Activated naive CD4-positive, alpha-beta T cell treated with anti-CD3 and anti-CD28 coated beads, Interleukin-2, amount 50 U/mL, for 24 hours (primary cell): ENCODE data around the gene RAB40A.
A peak's percentile ranks its signal among the peaks of the same experiment; 100 is the strongest.

ENCODE experiments used
- H3K27ac Mint-ChIP-seq: one replicate; pipeline ENCODE4 v1.8.0; 2021; ENCODE audit warnings: mild to moderate bottlenecking, mixed read lengths
- H3K27me3 Mint-ChIP-seq: one replicate; pipeline ENCODE4 v1.8.0; 2021; ENCODE audit warnings: mixed read lengths
- H3K36me3 Mint-ChIP-seq: one replicate; pipeline ENCODE4 v1.8.0; 2021; ENCODE audit warnings: mixed read lengths
- H3K4me1 Mint-ChIP-seq: one replicate; pipeline ENCODE4 v1.8.0; 2021; ENCODE audit warnings: mixed read lengths
- H3K4me3 Mint-ChIP-seq: one replicate; pipeline ENCODE4 v1.8.0; 2021; ENCODE audit warnings: mild to moderate bottlenecking, mixed read lengths
- H3K9me3 Mint-ChIP-seq: one replicate; pipeline ENCODE4 v1.8.0; 2021; ENCODE audit warnings: mixed read lengths

Gene RAB40A, protein sequence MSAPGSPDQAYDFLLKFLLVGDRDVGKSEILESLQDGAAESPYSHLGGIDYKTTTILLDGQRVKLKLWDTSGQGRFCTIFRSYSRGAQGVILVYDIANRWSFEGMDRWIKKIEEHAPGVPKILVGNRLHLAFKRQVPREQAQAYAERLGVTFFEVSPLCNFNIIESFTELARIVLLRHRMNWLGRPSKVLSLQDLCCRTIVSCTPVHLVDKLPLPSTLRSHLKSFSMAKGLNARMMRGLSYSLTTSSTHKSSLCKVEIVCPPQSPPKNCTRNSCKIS

DNA sequence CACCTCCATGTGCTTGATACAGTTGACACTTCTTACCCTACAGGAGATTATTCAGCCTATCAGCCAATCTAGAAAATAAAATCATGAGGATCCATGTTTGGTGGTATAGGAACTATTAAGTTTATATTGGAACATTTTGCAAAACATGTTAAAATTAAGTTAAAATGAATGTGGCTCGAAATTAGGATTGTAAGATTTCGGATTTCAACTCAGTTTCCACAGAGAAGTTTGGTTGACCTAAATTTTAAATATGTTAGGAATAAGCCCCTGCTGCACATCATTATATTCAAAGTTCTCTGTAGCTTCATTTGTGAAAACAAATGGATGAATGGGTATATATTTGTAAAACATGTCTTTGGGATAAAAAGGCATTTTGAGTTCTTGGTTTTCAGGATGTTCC, at the start of gene RAB40A:
TSS of gene RAB40A (minus strand) at position 101 of the 400 bp plus-strand sequence. CDS start 18,733 bp downstream, outside the sequence.
- H3K4me1 Mint-ChIP-seq, result no peaks in the 10 kb centered on the region
- no peaks in the 10 kb centered on the region for H3K9me3 Mint-ChIP-seq
- peaks cover 1% of the 10 kb centered on the region for H3K27me3 Mint-ChIP-seq
- H3K4me3 Mint-ChIP-seq, result no peak within 1 kb of the TSS
- H3K27ac Mint-ChIP-seq, result no peak within 1 kb of the TSS
- no peaks in the 10 kb centered on the region for H3K36me3 Mint-ChIP-seq

DNA sequence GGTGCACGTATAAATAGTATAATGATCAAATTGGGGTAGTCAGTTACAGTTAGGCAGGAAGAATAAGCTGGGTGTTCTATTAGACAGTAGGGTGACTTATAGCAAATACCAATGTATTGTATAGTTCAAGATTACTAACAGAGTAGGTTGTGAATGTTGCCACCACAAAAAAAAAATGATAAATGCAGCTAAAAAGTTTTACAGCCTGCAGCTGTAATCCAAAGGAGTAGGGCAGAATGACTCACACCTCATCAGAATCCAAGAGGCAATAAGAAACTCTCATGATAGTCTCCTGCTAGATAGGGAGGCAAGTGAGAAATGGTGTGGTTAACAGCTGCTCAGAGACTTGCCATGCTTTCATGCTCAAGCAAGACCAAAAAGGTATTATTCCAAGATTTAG, 46.5 kb upstream of the RAB40A start:
- H3K27ac Mint-ChIP-seq, result no peak overlapping the region
- no peak overlapping the region for H3K4me3 Mint-ChIP-seq
- no peaks in the 10 kb centered on the region for H3K4me1 Mint-ChIP-seq
- H3K27me3 Mint-ChIP-seq, result peaks cover 2% of the 10 kb centered on the region
- no peaks in the 10 kb centered on the region for H3K36me3 Mint-ChIP-seq
- H3K9me3 Mint-ChIP-seq, result no peaks in the 10 kb centered on the region

DNA sequence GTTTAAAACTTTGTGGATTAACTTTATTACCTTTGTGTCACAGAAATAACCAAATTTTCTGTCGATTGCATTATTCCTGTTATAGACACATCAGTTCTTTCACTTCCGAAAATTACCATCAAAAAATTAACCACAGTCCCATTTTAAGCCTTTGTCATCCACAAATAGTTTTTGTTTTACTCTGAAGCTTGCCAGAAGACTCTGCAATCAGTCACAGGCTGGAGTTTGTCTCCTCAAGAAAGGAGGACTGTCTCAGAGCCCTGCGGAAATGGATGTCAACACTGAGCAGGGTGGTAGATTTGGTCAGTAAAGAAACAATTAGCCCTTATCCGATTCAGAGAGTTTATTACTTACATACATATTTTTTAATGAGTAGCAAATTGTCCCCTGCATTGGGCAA, 45.9 kb upstream of the RAB40A start:
- H3K4me1 Mint-ChIP-seq, result no peaks in the 10 kb centered on the region
- no peak overlapping the region for H3K27ac Mint-ChIP-seq
- H3K9me3 Mint-ChIP-seq, result no peaks in the 10 kb centered on the region
- peaks cover 2% of the 10 kb centered on the region for H3K27me3 Mint-ChIP-seq
- no peak overlapping the region for H3K4me3 Mint-ChIP-seq
- no peaks in the 10 kb centered on the region for H3K36me3 Mint-ChIP-seq

DNA sequence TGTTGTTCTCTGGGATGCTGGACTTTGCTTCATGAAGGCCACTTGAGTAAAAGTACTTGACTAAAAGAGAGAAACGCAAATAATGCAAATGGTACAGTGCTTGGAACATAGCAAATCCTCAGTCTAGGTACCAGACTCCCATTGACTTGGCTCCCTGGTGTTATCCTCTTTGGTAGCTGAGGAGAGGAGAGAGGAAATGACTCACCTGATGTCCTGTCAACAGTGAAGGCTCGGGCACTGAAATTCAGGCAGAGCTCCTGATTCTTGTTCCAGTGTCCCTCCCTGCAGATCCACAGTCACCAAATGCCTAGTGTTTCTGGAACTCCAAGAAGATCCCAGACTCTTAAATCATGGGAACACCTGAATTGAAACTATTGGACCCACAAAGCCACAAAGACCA, 43.5 kb upstream of the RAB40A start:
- Mint-ChIP-seq H3K27me3 (peaks cover 2% of the 10 kb centered on the region), H3K9me3 (no peaks in the 10 kb centered on the region), H3K4me3 (no peak overlapping the region), H3K36me3 (no peaks in the 10 kb centered on the region), H3K27ac (no peak overlapping the region), H3K4me1 (no peaks in the 10 kb centered on the region)

DNA sequence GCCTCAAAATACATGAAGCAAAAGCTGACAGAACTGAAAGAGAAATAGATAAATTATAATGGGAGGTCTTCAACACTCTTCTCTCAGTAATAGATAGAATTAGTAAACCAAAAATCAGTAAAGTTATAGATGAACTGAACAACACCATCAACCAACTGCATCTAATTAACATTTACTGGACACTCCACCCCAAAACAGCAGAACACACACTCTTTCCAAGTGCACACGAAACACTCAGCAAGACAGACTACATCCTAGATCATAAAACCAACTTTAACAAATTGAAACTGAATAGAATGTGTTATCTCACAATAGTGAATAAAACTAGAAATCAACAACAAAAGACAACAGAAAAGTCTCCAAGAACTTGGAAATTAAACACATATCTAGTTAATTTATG, 41.0 kb upstream of the RAB40A start:
- Mint-ChIP-seq H3K27me3 (peaks cover 2% of the 10 kb centered on the region), H3K27ac (no peak overlapping the region), H3K4me3 (no peak overlapping the region), H3K4me1 (no peaks in the 10 kb centered on the region), H3K36me3 (no peaks in the 10 kb centered on the region), H3K9me3 (no peaks in the 10 kb centered on the region)

DNA sequence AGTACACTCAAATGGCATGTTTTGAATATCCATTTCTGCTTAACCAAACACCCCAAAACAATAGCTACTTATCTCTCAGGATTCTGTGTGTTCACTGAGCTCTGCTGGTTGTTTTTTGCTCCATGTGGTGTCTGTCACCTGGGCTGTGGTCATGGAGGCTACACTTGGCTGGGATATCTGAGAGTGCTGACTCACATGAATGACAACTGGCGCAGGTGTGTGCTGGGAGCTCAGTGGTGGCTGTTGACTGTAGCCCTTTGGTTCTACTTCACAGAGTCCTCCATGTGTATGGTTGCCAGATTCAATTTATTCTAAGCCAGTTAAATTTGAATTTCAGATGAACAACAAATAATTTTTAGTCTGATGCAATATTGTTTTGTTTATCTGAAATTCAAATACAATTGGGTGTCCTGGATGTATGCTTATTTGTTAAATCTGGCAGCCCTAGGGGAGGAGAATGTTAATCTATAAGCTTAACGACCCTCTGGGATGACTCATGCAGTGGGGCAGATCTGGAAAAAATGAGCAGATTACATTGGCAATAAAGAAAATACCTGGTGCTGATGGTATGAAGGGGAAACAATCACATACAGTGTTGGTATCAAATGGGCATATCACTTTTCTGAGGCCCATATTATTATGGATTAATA, 37.8 kb upstream of the RAB40A start:
- H3K27me3 Mint-ChIP-seq, result no peaks in the 10 kb centered on the region
- no peaks in the 10 kb centered on the region for H3K36me3 Mint-ChIP-seq
- H3K4me3 Mint-ChIP-seq, result no peak overlapping the region
- no peak overlapping the region for H3K27ac Mint-ChIP-seq
- H3K4me1 Mint-ChIP-seq, result peaks cover 5% of the 10 kb centered on the region
- H3K9me3 Mint-ChIP-seq, result no peaks in the 10 kb centered on the region

DNA sequence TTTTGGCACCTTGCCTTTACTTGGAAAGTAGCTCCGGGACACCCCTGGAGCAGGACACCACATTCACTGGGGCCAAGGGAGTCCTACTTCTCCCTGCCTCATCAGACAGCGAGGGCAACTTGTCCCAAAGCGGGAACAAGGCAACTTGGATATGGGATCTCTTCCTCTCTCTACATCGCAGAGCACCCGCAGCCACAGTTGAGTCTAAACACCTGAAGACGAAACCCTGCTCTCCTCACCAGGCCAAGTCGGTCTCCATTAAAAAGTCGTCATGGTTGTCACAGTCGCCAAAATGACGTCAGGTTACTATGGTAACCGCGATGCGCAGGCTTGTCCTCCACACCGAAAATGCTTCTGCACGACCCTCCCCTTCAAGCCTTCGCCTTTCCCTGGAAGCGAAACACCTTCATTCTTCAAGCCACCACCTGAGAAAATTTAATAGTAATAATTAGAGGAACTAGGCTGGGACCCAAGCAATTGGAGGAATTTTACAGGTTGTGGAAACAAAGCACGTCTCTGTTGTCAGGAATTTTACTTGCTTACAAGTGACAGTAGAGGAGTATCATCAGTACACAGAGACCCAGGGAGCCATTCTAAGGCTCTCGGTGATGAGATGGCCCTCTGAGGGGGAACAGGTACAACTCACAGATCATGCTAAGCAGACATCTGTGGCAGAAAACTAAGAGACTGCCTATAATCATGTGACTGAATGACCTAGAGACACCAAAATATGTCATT, 35.6 kb upstream of the RAB40A start:
- H3K4me3 Mint-ChIP-seq, result peak overlapping the region; percentile 92
- H3K27me3 Mint-ChIP-seq, result no peaks in the 10 kb centered on the region
- H3K9me3 Mint-ChIP-seq, result no peaks in the 10 kb centered on the region
- peak overlapping the region; percentile 92 for H3K27ac Mint-ChIP-seq
- no peaks in the 10 kb centered on the region for H3K36me3 Mint-ChIP-seq
- peaks cover 5% of the 10 kb centered on the region for H3K4me1 Mint-ChIP-seq

DNA sequence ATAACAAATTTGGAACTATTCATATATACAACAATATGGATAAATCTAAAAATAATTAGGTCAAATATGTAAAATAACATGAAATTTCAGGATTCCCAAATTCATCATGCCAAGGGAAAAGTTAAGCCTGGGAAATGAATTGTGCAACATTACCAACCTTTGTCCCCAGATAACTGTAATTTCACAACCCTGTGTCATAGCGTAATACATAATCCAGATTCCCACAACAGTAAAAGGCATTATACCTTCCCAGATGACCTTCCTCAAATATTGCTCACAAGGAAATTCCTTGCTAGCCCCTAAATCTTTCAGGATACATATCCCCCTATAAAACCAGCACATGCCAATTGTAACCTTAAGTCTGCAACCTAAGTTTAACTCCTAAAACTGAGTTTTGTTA, 32.9 kb upstream of the RAB40A start:
- H3K27ac Mint-ChIP-seq, result no peak overlapping the region
- no peak overlapping the region for H3K4me3 Mint-ChIP-seq
- no peaks in the 10 kb centered on the region for H3K36me3 Mint-ChIP-seq
- peaks cover 5% of the 10 kb centered on the region for H3K4me1 Mint-ChIP-seq
- H3K9me3 Mint-ChIP-seq, result no peaks in the 10 kb centered on the region
- H3K27me3 Mint-ChIP-seq, result no peaks in the 10 kb centered on the region

DNA sequence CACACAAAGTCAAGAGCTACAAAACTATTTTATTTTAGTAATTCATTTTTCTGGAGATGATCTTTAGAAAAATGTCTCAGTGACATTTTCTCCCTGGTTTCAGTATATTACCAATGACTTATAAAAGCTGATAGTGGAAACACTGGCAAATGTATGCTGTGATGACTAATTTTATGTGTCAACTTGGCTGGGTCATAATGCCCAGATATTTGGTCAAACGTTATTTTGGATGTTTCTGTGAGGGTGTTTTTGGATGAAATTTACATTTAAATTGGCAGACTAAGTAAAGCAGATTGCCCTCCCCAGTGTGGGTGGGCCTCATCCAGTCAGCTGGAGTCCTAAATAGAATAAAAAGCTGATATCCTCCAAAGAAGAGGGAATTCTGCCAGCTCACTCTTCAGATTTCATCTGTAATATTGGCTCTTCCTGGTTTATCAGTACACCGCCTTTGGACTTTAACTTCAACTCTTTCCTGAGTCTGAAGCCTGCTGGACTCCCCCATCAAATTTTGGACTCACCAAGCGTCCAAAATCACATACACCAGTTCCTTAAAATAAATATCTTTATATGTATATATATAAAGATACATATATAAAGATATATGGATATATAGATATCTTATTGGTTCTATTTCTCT, 31.2 kb upstream of the RAB40A start:
- H3K27ac Mint-ChIP-seq, result peak overlapping the region; percentile 5
- H3K4me3 Mint-ChIP-seq, result no peak overlapping the region
- H3K4me1 Mint-ChIP-seq, result peaks cover 5% of the 10 kb centered on the region
- H3K36me3 Mint-ChIP-seq, result no peaks in the 10 kb centered on the region
- H3K27me3 Mint-ChIP-seq, result no peaks in the 10 kb centered on the region
- no peaks in the 10 kb centered on the region for H3K9me3 Mint-ChIP-seq

DNA sequence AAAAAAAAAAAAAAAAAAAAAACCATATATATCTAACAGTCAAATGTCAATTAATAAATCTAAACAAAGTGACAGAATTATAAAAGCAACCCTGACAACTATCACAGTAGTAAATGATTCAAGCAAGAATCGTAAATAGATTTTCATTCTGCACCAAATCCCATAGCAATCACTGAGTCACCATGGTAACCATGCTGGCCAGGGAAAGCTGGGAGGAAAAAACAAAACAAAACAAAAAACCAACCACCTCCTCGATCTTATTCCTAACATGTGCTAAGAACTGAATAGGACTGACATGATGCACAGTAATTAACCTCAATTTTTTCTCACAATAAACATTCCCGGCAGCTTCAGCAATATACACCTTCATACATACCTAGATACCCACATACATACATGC, 30.6 kb upstream of the RAB40A start:
- no peaks in the 10 kb centered on the region for H3K36me3 Mint-ChIP-seq
- no peaks in the 10 kb centered on the region for H3K27me3 Mint-ChIP-seq
- H3K27ac Mint-ChIP-seq, result peak overlapping the region; percentile 5
- peaks cover 4% of the 10 kb centered on the region for H3K4me1 Mint-ChIP-seq
- H3K4me3 Mint-ChIP-seq, result no peak overlapping the region
- no peaks in the 10 kb centered on the region for H3K9me3 Mint-ChIP-seq

DNA sequence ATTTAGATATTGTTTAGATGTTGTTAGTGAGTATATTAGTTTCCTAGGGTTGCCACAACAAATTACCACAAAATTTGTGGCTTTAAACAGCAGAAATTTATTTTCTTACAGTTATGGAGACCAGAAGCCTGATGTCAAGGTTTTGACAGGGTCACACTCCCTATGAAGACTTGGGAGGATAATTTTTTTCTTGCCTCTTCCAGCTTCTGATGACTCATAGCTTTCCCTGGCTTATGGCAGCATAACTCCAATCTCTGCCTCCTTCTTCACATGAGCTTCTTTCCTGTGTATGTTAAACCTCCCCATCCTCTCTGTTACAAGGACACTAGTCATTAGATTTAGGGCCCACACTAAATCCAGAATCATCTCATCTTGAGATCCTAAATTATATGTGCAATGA, 20.9 kb upstream of the RAB40A start:
- Mint-ChIP-seq H3K4me1 (no peaks in the 10 kb centered on the region), H3K27ac (no peak overlapping the region), H3K9me3 (no peaks in the 10 kb centered on the region), H3K4me3 (no peak overlapping the region), H3K27me3 (no peaks in the 10 kb centered on the region), H3K36me3 (no peaks in the 10 kb centered on the region)

DNA sequence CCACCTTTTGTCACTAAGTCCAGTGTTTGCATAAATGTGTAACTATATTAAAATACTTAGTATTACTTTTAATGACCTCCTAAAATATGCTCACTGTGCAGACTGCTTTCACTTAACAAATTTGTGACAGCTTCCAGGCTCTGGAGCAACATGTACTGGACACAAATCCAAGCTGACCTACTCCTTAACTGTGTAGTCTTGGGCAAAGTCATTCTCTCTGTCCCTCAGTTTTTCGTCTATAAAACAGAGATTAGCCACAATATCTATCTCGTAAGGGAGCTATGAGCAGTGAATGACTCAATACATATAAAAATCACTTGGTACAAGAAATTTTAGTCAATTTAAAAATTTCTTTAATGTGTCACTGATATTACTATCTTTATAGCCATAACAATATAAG, 20.4 kb upstream of the RAB40A start:
- Mint-ChIP-seq H3K4me1 (no peaks in the 10 kb centered on the region), H3K9me3 (no peaks in the 10 kb centered on the region), H3K27me3 (no peaks in the 10 kb centered on the region), H3K36me3 (no peaks in the 10 kb centered on the region), H3K27ac (no peak overlapping the region), H3K4me3 (no peak overlapping the region)

DNA sequence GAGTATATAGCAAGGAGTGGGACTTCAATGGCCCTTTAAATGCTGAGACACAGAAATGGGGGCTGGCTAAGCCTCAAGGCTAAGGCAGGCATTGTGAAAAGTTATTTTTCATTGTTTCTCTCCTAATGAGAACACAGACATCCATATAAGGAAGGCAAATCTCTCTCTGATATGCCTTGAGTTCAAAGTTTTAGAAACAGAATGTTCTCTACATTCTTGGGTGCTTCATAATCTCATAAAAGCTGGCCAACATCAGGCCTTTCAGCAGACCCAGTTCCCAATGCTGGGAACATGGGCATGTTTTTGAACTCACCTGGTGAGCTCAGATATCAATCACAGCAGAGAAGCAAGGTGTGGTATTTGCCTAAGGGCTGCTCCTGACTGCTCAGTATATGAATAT, 19.4 kb upstream of the RAB40A start:
- no peaks in the 10 kb centered on the region for H3K4me1 Mint-ChIP-seq
- no peaks in the 10 kb centered on the region for H3K27me3 Mint-ChIP-seq
- H3K36me3 Mint-ChIP-seq, result no peaks in the 10 kb centered on the region
- no peak overlapping the region for H3K4me3 Mint-ChIP-seq
- no peak overlapping the region for H3K27ac Mint-ChIP-seq
- H3K9me3 Mint-ChIP-seq, result no peaks in the 10 kb centered on the region

DNA sequence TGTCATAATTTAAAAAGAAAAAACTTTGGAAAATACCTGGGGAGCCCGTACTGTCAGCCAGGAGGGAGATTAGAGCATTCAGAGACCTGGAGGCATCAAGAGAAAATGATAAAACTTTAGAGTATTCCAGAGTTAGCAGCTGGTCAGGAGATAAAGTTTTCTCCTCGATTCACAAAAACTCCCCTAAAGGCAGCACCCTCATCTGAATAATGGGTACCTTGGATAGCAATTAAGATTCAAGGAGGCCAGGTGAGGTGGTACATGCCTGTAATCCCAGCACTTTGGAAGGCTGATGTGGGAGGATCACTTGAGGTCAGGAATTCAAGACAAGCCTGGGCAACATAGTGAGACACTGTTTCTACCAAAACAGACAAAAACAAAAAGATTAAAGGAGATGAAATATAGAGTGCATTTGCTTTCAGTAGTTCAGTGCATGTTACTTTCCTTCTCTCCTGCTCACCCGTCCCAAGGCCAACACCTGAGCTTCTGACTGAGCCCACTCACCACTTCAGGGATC, 18.6 kb upstream of the RAB40A start:
- Mint-ChIP-seq H3K4me3 (no peak overlapping the region), H3K27ac (no peak overlapping the region)

DNA sequence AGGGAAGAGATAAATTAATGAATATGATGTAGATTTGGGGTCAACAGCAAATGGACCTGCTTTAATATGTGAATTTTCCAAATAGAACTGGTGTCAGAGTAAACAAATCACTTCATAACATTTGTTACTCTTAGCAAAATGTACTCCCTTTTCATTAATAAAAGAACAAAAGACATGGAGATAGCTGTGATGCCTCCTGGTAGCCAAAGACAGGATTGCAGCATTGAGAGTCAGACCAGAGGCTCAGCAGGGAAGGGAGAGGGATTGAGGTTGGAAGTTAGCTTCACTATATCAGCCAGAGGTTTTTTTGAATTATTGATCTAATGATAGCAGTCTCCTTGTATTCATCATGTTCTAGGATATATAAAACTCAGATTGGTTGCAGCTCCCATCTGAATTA, 17.4 kb upstream of the RAB40A start:
- Mint-ChIP-seq H3K27ac (no peak overlapping the region), H3K36me3 (no peaks in the 10 kb centered on the region), H3K27me3 (no peaks in the 10 kb centered on the region), H3K4me1 (no peaks in the 10 kb centered on the region), H3K4me3 (no peak overlapping the region), H3K9me3 (no peaks in the 10 kb centered on the region)

More for the DNA sequence above, 18.6 kb upstream of the RAB40A start:
- no peaks in the 10 kb centered on the region for H3K36me3 Mint-ChIP-seq
- H3K9me3 Mint-ChIP-seq, result no peaks in the 10 kb centered on the region
- H3K4me1 Mint-ChIP-seq, result no peaks in the 10 kb centered on the region
- H3K27me3 Mint-ChIP-seq, result no peaks in the 10 kb centered on the region

DNA sequence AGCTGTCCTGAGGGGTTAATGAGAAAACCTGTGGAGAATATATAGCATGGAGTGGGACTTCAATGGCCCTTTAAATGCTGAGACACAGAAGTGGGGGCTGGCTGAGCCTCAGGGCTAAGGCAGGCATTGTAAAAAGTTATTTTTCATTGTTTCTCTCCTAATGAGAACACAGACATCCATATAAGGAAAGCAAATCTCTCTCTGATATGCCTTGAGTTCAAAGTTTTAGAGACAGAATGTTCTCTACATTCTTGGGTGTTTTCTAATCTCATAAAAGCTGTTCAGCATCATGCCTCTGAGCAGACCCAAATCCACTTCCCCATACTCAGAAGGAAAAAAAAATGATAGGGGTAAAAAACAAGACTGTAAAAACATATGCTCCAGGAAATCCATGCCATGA, 16.8 kb upstream of the RAB40A start:
- no peak overlapping the region for H3K4me3 Mint-ChIP-seq
- H3K4me1 Mint-ChIP-seq, result no peaks in the 10 kb centered on the region
- no peaks in the 10 kb centered on the region for H3K36me3 Mint-ChIP-seq
- no peaks in the 10 kb centered on the region for H3K9me3 Mint-ChIP-seq
- H3K27me3 Mint-ChIP-seq, result no peaks in the 10 kb centered on the region
- H3K27ac Mint-ChIP-seq, result no peak overlapping the region
